ENCODE measurements around the gene SAPCD2.
A peak's percentile ranks its signal among the peaks of the same experiment; 100 is the strongest.

Gene SAPCD2

GRCh38 chr9:137030538-137031527 lies 39.5 kb downstream of the SAPCD2 start:
- no peak for DNase-seq (ENCODE audit: low spot score)

GRCh38 chr9:137030006-137030405 lies 40.4 kb downstream of the SAPCD2 start:
- DNase-seq (ENCODE audit: low spot score): no peak

GRCh38 chr9:137029058-137029936 lies 41.1 kb downstream of the SAPCD2 start:
- DNase-seq (ENCODE audit: low spot score): peak; percentile 68

- DNase-seq (ENCODE audit: low spot score): peak; percentile 62
Observed at GRCh38 chr9:137028263-137029057, 41.9 kb downstream of the SAPCD2 start.

- DNase-seq (ENCODE audit: low spot score): no peak
Observed at GRCh38 chr9:137027369-137028262, 42.7 kb downstream of the SAPCD2 start, which contains the start of gene ABCA2. TSS of gene ABCA2 (minus strand) at chr9:137028237. CDS start at chr9:137028140, 97 bp downstream.

- DNase-seq (ENCODE audit: low spot score): no peak
Observed at GRCh38 chr9:137026828-137027227, 43.5 kb downstream of the SAPCD2 start.

- no peak for DNase-seq (ENCODE audit: low spot score)
Observed at GRCh38 chr9:137026384-137026783, 44.0 kb downstream of the SAPCD2 start.

GRCh38 chr9:137025517-137025966 lies 44.8 kb downstream of the SAPCD2 start:
- DNase-seq (ENCODE audit: low spot score): no peak

GRCh38 chr9:137023583-137023991 lies 46.8 kb downstream of the SAPCD2 start:
- no peak for DNase-seq (ENCODE audit: low spot score)

- DNase-seq (ENCODE audit: low spot score): no peak
Observed at GRCh38 chr9:137023157-137023556, 47.2 kb downstream of the SAPCD2 start.

GRCh38 chr9:137022662-137023008 lies 47.7 kb downstream of the SAPCD2 start:
- DNase-seq (ENCODE audit: low spot score): no peak

GRCh38 chr9:137021979-137022661 lies 48.2 kb downstream of the SAPCD2 start:
- DNase-seq (ENCODE audit: low spot score): peak; percentile 69

- no peak for DNase-seq (ENCODE audit: low spot score)
Observed at GRCh38 chr9:137021568-137021978, 48.8 kb downstream of the SAPCD2 start.

- no peak for DNase-seq (ENCODE audit: low spot score)
Observed at GRCh38 chr9:137020771-137021567, 49.4 kb downstream of the SAPCD2 start.

- DNase-seq (ENCODE audit: low spot score): no peak
Observed at GRCh38 chr9:137019891-137020683, 50.3 kb downstream of the SAPCD2 start.

- DNase-seq (ENCODE audit: low spot score): no peak
Observed at GRCh38 chr9:137018761-137019559, 51.4 kb downstream of the SAPCD2 start.

GRCh38 chr9:137017791-137018497 lies 52.4 kb downstream of the SAPCD2 start:
- no peak for DNase-seq (ENCODE audit: low spot score)
